Measurements from ENCODE around the gene KIAA1217.
"Not testable (repeated sequence)": the region's sequence is repeated elsewhere in the genome, so short reads cannot be mapped to it uniquely, and the experiment has no call there.

KIAA1217 gene

DNA sequence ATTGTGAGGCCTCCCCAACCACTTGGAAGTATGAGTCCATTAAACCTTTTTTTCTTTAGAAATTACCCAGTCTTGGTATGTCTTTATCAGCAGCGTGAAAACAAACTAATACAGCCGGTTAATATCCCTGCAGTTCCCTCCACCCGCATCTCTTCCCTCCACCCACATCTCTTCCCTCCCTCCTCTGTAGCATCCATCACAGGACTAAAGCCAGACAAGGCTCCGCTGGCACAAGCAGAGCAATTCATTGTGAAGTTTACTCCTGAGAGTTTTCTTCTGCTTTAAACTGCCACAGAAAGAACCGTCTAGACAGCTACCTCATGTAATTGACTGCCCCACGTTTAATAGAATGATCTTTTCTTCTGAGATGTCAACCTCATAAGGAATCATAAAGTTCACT is 131.5 kb downstream of the KIAA1217 start:
- no peak for DNase-seq (ENCODE audit: low read depth)

DNA sequence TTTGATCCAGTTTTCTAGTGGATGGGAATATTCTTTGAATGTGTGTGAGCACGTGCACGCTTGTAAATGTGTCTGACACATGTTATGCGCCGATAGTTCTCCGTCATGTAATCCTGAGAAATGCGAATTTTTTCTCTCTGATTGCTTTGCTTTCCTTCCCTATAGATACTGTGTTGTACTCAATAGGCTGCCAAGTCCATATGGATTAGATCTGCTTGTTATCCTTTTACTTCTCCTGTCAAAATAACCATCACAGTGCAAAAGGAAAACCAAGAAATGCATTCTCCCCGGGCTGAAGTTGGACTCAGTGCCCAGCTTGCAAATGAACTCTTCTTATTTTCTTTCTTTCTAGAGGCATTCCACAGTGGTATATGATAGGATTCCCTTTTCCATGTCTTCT is 131.9 kb downstream of the KIAA1217 start:
- no peak for DNase-seq (ENCODE audit: low read depth)

DNA sequence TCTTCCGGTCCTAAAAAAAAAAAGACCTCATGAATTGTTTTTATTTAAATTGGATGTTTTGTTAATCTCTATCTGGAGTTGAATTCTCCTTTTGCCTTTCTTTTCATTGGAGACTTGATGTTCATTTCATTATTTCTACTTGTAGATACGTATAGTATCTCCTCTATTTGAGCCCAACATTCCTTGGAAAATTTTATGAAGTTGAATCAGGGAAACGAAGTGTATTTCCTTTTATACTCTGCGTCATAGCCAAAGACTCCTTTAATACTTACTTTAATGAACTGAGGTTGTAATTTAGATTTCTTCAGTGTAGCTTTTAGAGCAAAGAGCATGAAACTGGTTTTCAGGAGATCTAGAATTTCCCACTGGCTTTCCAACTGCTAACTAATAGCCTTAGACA is 132.4 kb downstream of the KIAA1217 start:
- DNase-seq (ENCODE audit: low read depth) = no peak

GRCh38 chr10:24341897-24342296 is 133.0 kb downstream of the KIAA1217 start:
- no peak for DNase-seq (ENCODE audit: low read depth)

GRCh38 chr10:24343686-24344085 is 134.7 kb downstream of the KIAA1217 start:
- DNase-seq (ENCODE audit: low read depth) = no peak

DNA sequence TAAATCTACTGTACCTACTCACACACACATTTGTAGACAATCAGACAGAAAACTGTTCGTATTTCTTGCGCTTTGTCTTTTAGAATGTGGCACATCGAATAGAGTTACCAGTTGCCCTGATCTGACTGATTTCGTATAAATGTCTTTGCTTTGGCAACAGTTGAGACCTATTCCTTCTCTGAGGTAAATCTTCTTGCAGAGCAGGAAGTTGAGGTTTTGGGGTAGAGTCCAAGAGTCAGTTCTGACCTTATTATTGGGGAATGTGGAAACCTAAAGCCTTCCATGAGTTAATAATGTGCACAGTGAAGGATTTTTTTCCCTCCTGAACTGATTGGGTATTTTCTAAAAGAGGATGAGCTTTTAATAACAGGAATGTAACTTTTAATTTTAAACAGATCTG is 135.3 kb downstream of the KIAA1217 start:
- DNase-seq (ENCODE audit: low read depth) = no peak

- DNase-seq (ENCODE audit: low read depth) = no peak
Measured at GRCh38 chr10:24344695-24345463, 135.9 kb downstream of the KIAA1217 start.

- no peak for DNase-seq (ENCODE audit: low read depth)
Measured at GRCh38 chr10:24346877-24347519, 138.1 kb downstream of the KIAA1217 start.

DNA sequence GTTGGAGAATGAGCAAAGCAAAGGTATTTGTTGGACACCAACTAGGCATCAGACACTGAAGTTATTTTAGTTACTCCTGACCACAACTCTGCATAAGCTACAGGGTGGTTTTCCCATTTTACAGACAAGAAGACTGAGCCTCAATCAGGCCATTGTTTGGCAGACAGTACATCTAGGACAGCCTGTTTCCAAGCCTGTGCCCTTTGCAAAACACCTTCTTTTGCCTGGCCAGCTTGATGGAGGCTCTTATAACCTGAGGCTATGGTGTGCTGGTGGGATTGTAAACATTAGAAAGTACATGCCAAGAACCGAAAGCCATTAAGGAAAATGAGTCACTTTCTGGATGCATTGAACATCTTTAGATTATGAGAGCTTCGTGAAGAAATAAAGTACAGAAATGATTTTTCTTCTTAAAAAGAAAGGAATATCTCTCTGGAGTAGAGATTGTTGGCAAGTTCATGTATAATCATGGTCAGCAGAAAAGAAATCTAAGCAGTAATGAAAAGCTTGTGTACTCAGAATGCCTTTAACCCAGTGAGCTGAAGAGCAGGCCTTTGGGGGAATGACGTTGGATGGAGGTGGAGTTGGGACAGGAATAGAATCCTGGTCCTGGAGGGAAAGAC is 140.6 kb downstream of the KIAA1217 start:
- DNase-seq (ENCODE audit: low read depth) = no peak

DNA sequence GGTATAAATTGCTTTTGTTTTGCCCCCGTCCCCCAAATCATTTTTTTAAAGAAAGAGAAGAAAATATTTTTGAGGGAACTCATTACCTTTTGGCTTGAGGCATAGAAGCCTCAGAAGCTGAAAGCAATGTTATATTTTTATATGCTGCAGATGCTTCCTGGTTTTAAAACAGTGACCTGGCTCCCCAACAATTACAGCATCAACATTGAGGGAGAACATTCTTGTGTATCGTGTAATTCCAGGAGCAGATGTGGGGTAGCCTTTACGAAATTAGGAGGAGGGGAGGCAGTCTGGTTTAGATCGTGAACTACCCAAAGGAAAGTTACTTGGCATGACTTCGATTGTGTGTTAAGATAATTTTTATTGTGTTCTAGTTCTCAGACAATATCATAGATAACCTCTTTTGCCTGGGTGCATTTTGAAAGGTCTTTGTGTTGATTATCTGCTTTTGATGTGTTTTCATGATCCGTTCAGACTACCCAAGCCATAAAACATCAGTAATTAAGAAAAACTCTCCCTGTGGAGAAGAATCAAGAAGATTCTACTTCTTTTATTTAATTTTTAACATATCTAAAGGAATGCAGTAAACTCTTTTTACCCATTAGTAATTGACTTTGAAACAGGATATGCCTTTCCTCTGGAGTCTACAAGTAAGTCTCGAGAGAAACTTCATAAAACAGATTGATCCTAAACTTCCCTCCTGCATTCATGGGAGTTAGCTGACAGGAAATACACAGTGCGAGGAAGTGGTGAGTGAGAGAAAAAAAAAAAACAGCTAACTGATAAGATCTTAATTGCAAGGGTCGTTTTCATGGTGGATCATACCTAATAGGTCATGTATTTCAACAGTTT is 141.4 kb downstream of the KIAA1217 start:
- no peak for DNase-seq (ENCODE audit: low read depth)

DNA sequence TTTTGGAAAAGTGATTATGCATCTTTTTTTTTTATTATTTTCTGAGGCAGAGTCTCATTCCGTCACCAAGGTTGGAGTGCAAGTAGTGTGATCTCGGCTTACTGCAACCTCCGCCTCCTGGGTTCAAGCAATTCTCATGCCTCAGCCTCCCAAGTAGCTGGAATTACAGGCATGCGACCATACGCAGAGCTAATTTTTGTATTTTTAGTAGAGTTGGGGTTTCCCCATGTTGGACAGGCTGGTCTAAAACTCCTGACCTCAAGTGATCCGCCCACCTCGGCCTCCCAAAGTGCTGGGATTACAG is 141.9 kb downstream of the KIAA1217 start:
- not testable (repeated sequence) for DNase-seq (ENCODE audit: low read depth)

DNA sequence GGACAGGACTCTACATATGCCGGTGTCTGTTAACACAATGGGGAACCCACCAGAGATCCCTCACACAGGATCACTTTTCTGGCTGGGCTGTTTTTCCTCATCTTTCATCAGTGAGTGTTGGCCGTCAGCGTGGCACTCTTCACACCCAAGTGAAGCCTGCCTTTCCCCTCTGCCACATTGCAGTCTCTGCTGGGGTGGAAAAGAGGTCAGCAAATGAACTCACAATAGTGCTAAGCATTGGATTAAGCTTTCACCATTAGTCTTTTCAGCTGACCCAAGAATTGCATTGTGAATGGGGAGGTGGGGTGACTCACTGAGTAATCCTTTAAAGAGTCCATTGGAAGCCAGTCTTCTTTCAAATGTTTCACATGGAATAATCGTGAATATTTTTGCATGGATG is 143.0 kb downstream of the KIAA1217 start:
- no peak for DNase-seq (ENCODE audit: low read depth)

DNA sequence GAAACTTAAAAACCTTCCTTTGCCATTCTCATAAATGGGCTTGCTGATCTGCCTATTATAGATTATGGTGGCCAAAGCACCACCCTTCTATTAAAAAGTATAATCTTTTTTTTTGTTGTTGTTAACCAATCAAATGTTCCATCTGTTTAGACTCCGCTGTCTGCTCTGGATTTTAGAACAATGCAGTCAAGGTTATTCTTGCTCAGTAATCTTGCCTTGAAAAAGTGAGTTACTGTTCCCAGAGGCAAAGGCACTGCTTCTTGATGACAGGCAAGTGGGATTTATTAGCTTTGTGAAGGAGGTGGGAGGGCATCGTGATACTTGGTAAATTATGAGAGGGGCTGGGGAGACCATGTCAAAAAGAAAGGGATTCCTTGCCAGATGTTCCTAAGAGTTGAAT is 143.5 kb downstream of the KIAA1217 start:
- no peak for DNase-seq (ENCODE audit: low read depth)

DNA sequence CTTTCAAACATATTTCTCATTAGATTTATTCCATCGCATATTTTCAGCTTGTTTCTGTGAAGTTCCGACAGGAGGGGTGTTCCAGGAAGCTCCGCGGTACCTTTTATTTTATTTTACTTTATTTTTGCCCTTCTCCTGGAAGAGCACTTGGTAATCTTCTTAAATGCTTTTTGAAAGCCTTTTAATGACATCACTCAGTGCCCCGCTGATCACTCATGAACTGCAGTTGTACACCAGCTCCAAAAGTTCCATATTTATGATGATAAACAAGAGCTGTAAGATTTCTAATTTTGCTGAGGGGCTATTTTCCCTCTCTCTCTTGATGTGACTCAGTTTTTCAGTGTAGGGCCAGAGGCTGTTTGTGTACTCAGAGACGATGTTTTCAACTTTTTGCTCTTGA is 144.4 kb downstream of the KIAA1217 start:
- no peak for DNase-seq (ENCODE audit: low read depth)

- no peak for DNase-seq (ENCODE audit: low read depth)
Measured at GRCh38 chr10:24355056-24355688, 146.2 kb downstream of the KIAA1217 start.

GRCh38 chr10:24357344-24358004 is 148.5 kb downstream of the KIAA1217 start:
- no peak for DNase-seq (ENCODE audit: low read depth)

GRCh38 chr10:24358022-24358421 is 149.1 kb downstream of the KIAA1217 start:
- no peak for DNase-seq (ENCODE audit: low read depth)

DNA sequence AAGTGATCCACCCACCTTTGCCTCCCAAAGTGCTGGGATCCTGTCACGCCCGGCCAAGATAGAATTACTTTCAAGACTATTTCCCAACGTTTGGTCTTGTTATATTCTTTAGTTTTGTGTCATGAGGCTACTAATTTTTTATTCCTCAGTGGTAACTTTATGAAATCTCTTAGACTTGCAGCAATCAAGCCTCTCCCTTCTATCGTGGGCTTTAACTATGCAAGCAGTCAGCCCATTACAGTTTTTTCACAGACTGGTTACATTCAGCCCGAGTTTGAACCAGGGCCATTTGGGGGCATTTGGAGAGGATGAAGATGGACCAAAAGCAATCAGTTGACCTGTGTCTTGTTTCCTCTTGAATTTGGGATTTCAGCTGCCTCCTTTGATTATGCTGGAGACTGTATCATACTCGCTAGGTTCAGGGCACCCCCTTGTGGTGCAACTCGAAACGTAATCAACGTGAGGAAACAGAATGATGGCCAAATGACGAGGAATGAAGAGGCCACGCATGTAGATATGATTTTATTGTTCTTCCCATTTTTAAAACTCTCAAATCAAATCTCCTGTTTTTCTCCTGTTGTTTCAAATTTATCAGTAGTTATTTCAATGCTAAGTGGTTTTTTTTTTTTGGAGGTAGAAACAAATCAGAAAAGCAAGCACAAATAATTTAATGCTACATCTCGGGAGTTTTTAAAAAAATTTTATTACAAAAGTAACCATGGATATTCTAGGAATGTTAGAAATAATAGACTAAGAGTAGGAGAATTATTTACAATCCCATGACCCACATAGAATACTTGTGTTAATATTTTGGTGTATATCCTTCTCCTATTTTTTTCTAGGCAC is 151.6 kb downstream of the KIAA1217 start:
- DNase-seq (ENCODE audit: low read depth) = no peak

- DNase-seq (ENCODE audit: low read depth) = no peak
Measured at GRCh38 chr10:24363070-24363469, 154.1 kb downstream of the KIAA1217 start.

DNA sequence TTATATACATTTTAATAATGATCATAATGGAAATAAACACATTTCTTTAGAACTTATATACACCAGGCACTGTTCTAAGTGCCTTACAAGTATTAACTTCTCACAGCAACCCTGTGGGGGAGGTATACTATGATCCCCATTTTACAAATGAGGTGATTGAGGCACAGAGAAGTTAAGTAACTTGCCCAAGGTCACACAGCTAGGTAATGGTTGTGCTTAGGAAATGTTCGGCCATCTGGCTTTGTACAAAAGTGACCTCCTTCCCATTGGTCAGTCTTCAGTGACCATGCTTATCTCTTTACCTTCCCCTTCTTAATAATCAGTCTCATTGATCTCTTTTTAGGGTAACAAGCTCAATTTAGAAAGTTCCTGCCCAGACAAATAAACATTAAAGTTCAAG is 158.8 kb downstream of the KIAA1217 start:
- DNase-seq (ENCODE audit: low read depth) = no peak

- no peak for DNase-seq (ENCODE audit: low read depth)
Measured at GRCh38 chr10:24370877-24371276, 161.9 kb downstream of the KIAA1217 start.

All from stimulated activated CD8-positive, alpha-beta memory T cell treated with anti-CD3 and anti-CD28 coated beads, Interleukin-7, amount 100 ng/mL, for 24 hours (primary cell).